RCC 7860 (cell line): ENCODE results near the gene TH.
"Not testable (repeated sequence)": the region's sequence is repeated elsewhere in the genome, so short reads cannot be mapped to it uniquely, and the experiment has no call there.

Experiments
- DNase-seq: peaks from one replicate; pipeline ENCODE4 v3.0.0-alpha.2; 2015; ENCODE audit warnings: low spot score
- FAIRE-seq: peaks from 2 replicates; lab custom pipeline; 2012; peaks lifted over from hg19 to GRCh38; lab: Jason Lieb, UNC

TH gene

DNA sequence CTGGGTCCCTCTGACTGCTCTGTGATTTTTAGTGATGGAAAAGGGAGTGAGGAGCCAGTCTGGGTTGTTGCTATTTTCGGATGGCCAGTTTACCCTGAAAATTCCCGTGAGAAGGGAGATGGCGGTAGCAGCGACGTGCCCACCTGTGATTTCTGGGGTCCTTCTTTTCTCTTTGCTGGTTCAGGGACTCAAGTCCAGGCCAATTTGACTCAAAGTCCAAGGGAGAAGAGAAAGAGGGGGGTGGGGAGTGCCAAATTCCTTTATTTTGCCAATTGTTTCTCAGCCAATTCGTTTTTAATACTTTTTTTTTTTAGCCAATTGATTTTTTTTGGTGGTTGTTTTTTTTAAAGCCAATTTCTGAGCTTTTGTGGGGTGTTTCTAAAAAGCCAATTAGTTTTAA is 39.4 kb downstream of the TH start:
- FAIRE-seq, result no peak
- no peak for DNase-seq

DNA sequence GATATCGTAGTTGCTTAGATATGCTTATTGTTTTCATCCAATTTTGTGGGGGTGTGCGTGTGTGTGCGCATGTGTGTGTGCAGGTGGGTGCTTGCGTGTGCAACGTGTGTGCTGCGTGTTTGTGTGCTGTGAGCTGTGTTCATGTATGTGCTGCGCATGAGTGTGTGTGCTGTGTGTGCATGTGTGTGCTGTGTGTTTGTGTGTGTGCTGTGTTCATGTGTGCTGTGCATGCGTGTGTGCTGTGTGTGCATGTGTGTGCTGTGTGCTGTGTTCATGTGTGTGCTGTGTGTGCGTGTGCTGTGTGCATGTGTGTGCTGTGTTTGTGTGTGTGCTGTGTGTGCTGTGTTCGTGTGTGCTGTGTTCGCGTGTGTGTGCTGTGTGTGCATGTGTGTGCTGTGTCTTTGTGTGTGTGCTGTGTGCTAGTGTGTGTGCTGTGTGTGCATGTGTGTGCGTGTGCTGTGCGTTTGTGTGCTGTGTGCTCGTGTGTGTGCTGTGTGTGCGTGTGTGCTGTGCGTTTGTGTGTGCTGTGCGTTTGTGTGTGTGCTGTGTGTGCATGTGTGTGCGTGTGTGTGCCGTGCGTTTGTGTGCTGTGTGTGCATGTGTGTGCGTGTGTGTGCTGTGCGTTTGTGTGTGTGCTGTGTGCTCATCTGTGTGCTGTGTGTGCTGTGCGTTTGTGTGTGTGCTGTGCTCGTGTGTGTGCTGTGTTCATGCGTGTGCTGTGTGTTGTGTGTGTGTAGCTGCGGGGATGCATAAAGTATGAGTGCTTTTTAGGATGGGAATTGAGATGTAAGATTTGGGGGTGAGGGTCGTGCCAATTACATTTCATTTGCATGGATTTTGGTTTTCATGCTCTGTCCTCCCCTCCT is 40.0 kb downstream of the TH start:
- DNase-seq (no peak), FAIRE-seq (no peak)

DNA sequence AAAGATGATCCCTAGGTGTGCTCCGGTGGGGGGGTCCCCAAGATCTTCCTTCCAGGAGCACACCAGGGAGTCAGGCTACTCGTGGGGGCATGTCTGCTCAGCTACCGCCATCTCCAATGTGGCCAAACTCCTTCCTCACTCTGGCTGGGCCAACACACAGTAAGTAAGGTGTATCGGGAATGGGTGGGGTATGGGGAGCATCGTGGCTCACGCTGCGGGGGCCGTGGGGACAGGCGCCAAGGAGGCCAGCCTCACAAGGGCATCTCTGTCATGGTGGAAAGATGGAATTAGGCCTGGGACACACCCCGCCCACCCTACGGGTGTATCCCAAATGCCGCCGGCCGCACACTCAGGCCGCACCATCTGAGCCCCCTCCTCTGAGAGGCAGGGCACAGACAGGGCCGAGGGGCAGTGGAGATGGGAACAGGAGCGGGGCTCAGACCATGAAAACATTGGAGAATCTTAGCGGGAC is 40.7 kb downstream of the TH start:
- no peak for DNase-seq
- FAIRE-seq, result no peak

- FAIRE-seq, result no peak
- no peak for DNase-seq
Observed at GRCh38 chr11:2129699-2130366, 41.8 kb downstream of the TH start.

GRCh38 chr11:2129308-2129698 is 42.3 kb downstream of the TH start:
- DNase-seq (no peak), FAIRE-seq (no peak)

DNA sequence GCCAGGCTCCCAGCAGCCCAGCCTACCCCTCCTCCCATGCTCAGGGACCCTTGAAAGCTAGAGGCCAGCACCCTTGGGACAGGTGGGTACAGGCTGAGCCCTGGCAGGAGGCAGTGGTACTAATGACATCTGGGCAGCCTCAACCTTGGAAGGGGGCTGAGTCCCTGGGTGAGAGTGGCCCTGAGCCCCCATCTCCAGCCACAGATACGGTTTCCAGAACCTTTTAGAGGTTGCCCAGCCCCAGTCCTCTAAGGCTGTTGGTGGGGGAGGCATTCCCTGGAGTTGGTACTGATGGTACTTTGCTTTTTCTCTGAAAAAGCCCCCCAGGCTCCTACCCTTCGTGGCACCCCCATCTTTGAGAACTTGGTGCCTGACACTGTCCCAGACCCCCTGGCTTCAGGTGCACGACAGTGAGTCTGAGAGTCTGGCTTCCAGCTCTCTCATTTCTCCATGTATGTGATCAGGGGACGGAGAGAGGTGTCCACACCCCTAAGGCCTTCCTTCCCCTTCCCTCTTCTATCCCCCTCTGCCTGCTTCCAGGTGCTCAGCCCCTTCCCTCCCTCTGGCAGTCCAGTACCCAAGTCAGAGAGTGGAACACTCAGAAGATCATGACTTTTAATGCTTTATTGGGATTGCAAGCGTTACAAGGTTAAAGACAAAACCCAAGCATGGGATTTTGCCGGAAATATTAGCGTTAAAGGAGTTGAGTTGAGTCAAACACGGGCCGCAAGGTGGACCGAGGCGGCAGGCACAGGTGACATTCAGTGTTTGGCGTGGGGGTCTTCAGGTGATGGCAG is 42.9 kb downstream of the TH start:
- FAIRE-seq (no peak), DNase-seq (no peak)

GRCh38 chr11:2128130-2128510 is 43.5 kb downstream of the TH start:
- FAIRE-seq, result no peak
- no peak for DNase-seq

DNA sequence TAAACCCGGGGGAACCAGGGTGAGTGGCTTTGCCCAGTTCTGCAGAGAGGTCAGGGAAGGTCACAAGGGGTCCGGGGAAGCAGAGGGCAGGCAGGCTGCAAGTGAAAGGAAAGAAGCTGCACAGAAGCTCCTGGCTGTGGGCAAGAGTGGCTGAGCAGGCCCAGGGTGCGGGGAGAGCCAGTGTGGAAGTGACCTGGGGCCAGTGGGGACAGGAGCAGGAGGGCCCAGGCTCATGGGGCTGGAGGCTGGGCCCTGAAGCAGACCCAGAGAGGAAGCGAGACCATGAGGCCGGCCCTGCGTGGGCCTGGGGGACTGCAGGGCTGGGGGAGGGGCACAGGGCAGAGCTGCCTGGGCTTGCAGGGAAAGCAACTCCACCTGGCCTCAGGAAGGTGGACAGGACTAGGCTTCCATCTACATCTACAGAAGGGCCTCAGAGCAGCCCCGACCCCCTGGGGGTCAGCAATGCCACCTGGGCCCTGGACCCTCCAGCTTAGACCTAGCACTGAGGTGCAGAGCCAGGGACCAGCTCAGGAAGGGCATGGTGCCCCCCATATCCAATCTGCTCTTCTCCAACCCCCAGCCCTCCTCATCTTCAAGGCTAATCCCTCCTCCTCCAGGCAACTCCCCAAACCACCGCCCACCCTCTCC is 44.0 kb downstream of the TH start:
- DNase-seq (no peak), FAIRE-seq (no peak)

GRCh38 chr11:2126520-2127085 is 45.0 kb downstream of the TH start:
- DNase-seq, result no peak

DNA sequence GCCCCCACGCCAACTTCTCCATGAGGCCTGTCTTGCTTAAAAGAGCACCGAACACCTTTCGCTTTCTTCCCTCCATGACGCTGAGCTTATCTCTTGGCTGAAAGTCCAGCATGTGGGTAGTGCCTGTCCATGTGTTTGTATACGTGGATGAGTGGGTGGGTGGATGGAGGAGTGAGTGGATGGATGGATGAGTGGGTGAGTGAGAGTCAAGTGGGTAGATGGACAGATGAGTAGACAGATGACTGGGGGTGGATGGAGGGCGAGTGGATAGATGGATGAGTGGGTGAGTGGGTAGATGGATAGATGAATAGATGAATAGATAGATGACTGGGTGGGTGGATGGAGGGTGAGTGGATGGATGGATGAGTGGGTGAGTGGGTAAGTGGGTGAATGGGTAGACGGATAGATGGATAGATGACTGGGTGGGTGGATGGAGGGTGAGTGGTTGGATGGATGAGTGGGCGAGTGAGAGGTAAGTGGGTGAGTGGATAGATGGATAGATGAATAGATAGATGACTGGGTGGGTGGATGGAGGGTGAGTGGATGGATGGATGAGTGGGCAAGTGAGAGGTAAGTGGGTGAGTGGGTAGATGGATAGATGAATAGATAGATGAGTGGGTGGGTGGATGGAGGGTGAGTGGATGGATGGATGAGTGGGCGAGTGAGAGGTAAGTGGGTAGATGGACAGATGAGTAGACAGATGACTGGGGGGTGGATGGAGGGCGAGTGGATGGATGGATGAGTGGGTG is 46.7 kb downstream of the TH start:
- DNase-seq, FAIRE-seq: not testable (repeated sequence)

More at GRCh38 chr11:2126520-2127085, 45.0 kb downstream of the TH start:
- no peak for FAIRE-seq

DNA sequence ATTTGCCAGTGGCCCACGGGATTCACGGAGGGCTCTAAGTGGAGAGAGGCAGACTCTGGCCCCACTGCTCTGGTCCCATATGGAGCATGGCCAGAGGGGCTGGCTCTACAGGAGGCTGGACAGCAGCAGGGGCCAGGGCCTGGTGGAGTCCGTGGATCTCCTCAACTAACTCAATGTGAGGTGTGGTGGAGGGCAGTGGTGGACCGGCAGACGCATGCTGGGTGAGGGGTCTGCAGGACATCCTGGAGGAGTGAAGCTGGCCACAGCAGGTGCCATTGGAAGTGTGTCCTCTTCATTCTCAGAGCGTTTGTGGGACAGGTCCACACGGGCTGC is 48.0 kb downstream of the TH start:
- FAIRE-seq (no peak), DNase-seq (no peak)

DNA sequence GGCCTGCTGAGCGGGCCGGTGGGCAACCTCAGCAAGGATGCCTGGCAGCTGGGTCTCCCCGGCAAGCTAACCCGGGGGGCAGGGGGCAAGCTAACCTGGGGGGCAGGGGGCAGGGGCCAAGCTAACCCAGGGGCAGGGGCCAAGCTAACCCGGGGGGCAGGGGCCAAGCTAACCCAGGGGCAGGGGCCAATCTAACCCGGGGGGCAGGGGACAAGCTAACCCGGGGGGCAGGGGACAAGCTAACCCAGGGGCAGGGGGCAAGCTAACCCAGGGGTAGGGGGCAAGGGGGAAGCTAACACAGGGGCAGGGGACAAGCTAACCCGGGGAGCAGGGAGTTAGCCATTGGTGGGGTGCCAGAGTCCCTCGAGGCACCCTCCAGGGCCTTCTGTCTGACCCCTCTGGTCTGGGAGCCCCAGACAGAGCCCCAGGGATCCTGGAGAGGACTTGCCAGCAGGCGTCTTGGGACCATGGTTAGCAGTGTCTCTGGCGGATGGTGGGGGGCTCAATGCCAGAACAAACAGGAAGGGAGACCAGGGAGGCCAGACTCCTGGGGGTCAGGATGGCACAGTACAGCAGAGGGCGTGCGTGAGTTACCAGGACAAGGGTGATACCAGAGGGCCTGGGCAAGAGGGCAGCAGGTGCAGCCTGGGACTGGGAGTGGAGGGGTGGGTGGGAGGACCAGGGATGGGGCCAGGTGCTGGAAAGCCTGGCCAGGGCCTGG is 48.5 kb downstream of the TH start:
- no peak for FAIRE-seq

GRCh38 chr11:2122222-2122906 is 49.3 kb downstream of the TH start:
- DNase-seq (no peak), FAIRE-seq (no peak)

More for the DNA sequence above, 48.5 kb downstream of the TH start:
- no peak for DNase-seq

DNA sequence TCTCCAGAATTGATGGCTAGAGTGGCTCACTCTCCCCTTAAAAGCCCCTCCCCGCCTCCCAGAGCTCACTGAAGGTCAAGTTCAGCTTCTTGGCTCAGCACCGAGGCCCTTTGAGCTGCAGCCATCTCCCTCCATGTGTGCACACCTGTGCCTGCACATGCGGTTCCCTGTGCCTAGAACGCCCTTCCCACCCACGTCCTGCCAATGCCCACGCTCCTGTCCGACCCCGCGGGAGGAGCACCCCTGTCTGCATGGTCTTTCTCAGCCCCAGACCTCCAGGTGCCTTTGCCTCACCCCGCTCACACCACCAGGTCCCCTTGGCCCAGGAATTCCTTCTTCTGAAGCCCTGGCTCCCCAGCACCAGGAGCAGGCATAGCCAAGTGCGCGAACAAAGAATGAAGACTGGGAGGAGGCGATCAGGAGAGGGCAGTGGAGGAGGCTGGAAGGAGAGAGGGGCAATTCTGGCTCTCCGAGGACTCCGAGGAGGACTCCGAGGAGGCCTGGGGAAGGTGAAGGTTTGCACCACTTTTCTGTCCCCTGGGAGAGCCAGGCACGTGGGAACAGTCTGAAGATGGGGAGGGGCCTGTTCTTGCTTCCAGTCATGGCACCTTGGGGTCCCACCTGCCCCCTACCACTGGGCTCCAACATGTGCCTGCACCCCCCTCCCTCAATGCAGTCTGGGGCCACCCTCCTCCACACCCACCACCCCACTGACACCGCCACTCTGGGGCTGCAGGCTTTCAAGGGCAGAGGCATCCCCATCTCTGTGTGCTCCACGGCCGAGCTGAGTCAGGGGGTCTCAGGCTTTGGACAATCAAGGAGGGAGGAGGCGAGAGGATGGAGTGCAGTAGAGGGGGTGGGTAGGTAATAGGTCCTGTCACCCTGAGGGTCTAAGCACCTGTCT is 50.1 kb downstream of the TH start:
- FAIRE-seq (no peak), DNase-seq (no peak)

- FAIRE-seq (no peak), DNase-seq (no peak)
Observed at GRCh38 chr11:2120359-2121100, 51.1 kb downstream of the TH start.

- FAIRE-seq (no peak), DNase-seq (no peak)
Observed at GRCh38 chr11:2118677-2119076, 52.9 kb downstream of the TH start.

- DNase-seq (no peak), FAIRE-seq (no peak)
Observed at GRCh38 chr11:2116680-2117079, 54.9 kb downstream of the TH start.
